ENCODE results near the gene GAB2. TPM values are rescaled to one million over a fixed set of nuclear protein-coding genes. Genes with fewer than 3 reads are reported as not detected.

The GAB2 gene
- polyA plus RNA-seq, 1 donor from 2014 or later: 4.2 TPM

DNA sequence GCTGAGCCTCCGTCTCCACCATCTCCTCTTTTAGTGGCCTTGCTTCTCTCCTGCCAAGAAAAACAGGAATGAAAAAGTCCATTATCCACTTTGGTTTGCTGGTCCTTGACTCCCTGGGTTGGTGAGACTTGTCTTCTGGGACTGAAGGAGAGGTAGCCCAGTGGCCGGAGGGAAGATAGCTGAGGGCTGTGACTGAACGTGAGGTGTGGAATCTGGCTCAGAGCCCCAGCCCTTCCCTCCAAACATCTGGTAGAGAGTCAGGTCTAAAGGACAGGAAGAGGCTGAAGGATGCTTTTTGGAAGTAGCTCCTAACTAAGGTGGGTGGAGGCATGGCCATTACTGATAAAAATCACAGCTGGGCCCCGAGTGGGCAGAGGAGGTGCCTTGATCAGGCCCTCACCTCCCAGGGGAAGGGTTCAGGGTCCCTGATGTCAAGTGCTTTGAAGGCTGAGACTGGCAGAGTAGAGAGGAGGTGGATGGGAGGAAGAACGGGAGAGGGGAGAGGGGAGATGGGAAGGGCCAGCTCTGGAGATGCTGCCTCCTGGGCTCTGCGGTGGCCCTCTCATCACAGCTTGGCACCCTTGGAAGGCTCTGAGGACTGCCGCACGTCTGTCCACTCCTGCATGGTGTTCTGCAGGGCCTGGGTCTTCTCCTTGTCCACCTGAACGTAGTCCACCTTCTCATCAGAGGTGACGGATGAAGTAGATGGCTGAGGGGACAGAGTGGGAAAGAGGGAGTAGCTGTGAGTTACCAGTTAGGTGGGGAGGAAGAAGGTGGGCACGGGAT lies 198.7 kb downstream of the GAB2 start:
- Mint-ChIP-seq H3K4me3 (no peak overlapping the region), H3K27me3 (no peaks in the 10 kb centered on the region), H3K4me1 (peaks cover 6 to 13% (median 10%) of the 10 kb centered on the region in 3 donors), H3K36me3 (peaks cover 22% of the 10 kb centered on the region), H3K9me3 (no peaks in the 10 kb centered on the region), H3K27ac (peak overlapping the region; percentile 29 to 80 (median 55))

DNA sequence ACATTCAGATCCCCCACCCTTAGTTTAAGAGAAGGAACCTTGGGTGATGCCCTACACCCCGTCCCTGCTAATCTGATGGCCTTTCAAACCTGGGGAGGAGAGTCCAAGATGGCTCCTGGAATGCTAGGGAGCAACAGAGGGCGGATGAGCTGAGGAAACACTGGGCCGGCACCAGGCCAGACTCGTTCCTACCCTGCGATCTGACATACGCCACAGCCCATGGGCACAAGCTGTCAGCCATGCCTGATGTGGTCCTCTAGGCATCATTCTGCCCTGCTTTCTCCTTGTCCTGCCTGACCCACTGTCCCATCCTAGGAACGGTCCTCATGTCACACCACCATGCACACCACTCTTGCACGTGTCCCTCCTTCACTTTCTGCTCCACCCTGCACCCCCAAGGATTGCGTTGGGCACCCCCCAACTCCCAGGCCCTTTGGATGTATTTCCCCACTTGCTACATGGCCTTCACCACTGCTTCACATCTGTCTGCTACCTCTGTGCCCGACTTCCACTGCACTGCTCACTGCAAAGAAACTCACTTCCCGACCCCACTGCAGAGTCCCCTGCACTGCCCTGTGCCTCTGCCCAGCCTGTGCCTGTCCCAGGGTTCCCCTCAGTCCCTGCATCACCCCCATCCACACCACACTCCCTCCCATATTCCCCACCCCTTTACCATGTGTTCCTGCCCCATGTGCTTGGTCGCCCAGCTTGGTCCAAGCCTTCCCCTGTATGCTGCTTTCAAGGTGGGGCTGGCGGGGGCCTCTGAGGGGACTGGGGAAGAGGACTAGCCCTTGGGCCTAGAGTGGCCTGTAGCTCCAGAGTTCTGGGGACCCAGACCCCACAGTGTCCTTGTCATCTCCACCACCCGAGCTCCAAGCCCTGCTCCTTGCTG lies 199.7 kb downstream of the GAB2 start:
- no peak overlapping the region for H3K4me3 Mint-ChIP-seq

DNA sequence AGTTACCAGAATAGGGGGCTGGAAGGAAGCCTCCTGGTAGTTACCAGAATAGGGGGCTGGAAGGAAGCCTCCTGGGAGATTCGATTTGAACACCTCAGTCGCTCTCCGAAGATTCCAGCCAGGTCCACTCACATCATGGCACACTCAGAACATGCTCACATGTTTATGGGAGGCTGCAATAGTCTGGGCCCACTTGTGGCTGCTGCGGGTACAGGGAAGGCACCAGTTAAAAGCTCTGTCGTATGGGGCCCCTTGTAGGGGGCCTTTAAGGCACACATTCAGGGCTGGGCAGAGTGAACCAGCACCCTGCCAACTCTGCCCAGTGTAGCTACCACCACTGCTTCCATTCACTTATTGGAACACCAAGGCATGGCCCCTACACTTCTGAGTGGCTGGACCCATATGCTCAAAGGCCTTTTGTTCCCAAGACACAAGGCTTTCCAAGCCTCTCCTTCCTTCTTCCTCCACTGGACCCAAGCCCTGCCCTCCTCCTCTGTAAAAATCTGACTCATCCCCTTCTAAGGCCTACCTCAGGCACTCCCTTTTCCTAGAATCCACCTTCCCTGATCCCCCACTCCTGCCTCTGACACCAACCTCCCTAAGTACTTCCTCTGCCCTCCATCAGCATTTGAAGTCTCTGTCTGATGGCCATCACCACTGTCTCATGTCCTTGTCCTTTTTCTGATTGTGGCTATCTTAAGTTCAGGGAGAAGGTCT lies 200.9 kb downstream of the GAB2 start:
- no peaks in the 10 kb centered on the region for H3K9me3 Mint-ChIP-seq
- H3K4me3 Mint-ChIP-seq: peak overlapping the region in 1 of 4 donors; percentile 56
- H3K27ac Mint-ChIP-seq: no peak overlapping the region
- H3K27me3 Mint-ChIP-seq: no peaks in the 10 kb centered on the region
- H3K36me3 Mint-ChIP-seq: peaks cover 23% of the 10 kb centered on the region
- no peaks in the 10 kb centered on the region for H3K4me1 Mint-ChIP-seq

More for the DNA sequence above, 199.7 kb downstream of the GAB2 start:
- H3K27me3 Mint-ChIP-seq: no peaks in the 10 kb centered on the region
- H3K4me1 Mint-ChIP-seq: peaks cover 0 to 5% (median under 1%) of the 10 kb centered on the region in 3 donors
- H3K9me3 Mint-ChIP-seq: no peaks in the 10 kb centered on the region
- peaks cover 23% of the 10 kb centered on the region for H3K36me3 Mint-ChIP-seq
- peak overlapping the region in 1 of 3 donors; percentile 64 for H3K27ac Mint-ChIP-seq

DNA sequence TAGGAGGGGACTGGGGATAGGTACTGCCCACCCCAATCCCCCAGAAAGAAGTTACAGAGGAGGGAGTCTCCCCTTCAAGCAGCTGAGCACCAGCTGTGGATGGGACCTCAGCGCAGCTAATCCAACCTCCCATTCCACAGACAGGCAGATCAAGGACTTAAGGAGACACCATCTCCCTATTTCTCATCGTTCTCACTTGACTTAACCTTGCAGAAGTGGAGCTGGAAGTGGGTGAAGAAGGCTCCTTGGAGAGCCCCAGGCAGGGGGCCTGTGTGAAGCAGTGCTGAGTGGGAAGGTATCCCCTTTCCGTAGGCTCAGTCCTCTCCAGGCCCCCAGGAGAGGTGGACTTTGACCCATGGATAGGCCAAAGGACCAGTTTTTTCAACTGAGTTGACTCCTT lies 201.6 kb downstream of the GAB2 start:
- Mint-ChIP-seq H3K36me3 (peaks cover 15% of the 10 kb centered on the region), H3K9me3 (no peaks in the 10 kb centered on the region), H3K4me1 (peaks cover 0 to 2% (median 0%) of the 10 kb centered on the region in 3 donors), H3K27ac (no peak overlapping the region), H3K4me3 (no peak overlapping the region), H3K27me3 (no peaks in the 10 kb centered on the region)

DNA sequence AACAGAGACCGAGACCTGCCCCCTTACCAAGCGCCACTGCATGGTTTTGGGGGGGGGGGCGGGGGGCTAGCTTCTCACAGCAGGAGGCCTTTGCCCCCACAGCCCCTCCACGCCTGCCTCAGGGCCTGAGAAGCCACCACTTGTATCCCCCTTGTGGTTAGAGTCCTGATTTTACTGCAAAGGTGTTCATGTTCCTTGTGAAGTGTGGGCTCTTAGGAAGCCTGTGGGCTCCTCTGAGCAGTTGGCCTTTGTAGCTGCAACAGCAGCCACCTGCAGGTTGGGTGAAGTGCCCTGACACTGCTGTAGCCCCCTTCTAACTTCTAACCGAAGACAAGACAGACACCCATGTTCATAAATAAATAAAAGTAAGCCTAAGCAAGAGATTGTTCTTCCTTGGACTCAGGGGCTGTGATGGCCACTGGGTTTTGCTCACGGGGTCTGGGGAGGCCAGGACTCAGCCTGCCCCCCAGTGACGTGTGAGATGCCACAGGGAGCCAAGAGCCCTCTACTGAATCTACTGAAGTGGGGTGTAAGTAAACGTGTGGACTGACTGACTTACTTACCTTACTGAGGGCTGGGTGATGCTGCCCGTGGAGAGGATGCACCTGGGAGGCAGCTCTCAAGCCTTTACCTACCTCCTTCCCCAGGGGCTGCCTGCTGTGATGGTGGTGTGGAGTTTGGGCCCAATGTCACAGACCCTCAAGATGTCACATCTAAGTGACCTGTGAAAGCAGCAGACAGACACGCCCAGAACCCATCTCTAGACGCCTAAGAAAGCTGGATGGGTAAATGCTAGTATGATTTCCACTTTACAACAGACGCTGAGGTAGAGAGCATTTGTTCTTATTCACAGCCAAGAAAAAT lies 203.1 kb downstream of the GAB2 start:
- no peaks in the 10 kb centered on the region for H3K27me3 Mint-ChIP-seq
- H3K36me3 Mint-ChIP-seq: peaks cover 15% of the 10 kb centered on the region
- no peaks in the 10 kb centered on the region for H3K9me3 Mint-ChIP-seq
- peak overlapping the region in 1 of 3 donors; percentile 57 for H3K27ac Mint-ChIP-seq
- H3K4me3 Mint-ChIP-seq: no peak overlapping the region
- peaks cover 0 to 2% (median 0%) of the 10 kb centered on the region in 3 donors for H3K4me1 Mint-ChIP-seq

DNA sequence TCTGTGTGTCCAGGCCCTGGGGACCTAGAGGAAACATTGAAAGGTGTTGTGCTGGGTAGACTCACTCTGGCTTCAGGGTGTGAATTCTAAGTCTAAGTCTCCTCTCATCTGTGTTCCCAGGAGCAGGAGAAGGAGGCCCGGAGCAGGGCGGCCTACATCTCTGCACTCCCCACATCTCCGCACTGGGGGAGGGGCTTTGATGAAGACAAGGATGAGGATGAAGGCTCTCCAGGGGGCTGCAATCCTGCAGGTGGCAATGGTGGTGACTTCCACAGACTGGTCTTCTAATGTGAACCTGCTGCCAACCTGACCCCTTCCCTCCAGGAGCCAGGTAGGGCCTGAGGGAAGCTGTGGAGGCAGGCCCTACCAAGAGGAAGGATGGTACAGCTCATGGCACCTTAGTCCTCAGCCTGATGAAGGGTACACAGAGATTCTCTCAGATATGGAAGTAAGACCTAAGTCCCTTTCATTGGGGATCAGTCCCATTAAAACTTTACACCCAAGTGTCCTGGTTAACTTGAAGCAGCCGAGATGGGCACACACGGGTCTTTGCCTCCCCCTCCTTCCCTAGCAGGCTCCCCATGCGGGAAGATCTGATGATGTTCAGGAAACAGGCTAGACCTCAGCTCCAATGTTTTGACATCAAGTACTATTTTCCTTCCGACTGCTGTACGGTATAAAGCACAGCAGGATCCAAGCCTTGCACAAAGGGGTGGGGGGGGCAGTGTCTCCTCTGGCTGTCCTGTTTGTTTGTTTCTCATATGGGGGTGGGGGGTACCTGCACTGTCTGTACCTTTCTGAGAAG lies 203.9 kb downstream of the GAB2 start:
- Mint-ChIP-seq H3K27ac (no peak overlapping the region), H3K36me3 (peaks cover 15% of the 10 kb centered on the region), H3K4me3 (no peak overlapping the region), H3K9me3 (no peaks in the 10 kb centered on the region), H3K4me1 (peaks cover 0 to 2% (median 0%) of the 10 kb centered on the region in 3 donors), H3K27me3 (no peaks in the 10 kb centered on the region)

DNA sequence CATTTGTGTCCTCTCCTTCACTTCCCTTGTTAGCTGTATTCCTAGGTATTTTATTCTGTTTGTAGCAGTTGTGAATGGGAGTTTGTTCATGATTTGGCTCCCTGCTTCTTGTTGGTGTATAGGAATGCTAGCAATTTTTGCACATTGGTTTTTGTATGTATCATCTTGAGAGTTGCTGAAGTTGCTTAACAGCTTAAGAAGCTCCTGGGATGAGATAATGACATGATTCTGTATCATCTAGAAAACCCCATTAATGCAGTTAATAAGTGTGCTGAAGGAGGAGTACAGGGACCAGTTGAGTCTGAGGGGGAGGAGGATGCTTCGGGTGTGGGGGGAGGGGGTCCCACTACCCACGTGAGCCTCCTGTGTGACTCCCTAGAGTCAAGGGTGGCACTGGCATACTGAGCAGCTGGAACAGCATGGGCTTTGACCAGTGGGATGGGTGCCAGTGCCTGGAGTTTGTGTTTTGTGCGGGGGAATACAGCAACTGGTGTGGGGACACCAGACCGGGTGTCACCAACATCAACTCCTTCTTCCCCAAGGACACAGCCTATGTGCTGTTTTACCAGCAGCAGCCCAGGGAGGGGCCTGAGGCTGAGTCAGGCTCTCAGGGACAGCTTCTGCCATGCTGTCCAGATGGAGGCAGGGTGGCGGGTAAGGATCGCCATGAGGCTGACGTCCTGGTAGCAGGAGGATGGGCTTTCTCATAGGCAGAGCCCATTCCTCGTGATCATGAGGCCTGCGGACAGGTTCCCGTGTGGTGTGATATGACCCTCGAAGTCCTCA lies 204.8 kb downstream of the GAB2 start:
- Mint-ChIP-seq H3K27ac (peak overlapping the region in 1 of 3 donors; percentile 76), H3K4me1 (peaks cover 0 to 2% (median 0%) of the 10 kb centered on the region in 3 donors), H3K4me3 (no peak overlapping the region), H3K36me3 (peaks cover 12% of the 10 kb centered on the region), H3K9me3 (no peaks in the 10 kb centered on the region), H3K27me3 (no peaks in the 10 kb centered on the region)

DNA sequence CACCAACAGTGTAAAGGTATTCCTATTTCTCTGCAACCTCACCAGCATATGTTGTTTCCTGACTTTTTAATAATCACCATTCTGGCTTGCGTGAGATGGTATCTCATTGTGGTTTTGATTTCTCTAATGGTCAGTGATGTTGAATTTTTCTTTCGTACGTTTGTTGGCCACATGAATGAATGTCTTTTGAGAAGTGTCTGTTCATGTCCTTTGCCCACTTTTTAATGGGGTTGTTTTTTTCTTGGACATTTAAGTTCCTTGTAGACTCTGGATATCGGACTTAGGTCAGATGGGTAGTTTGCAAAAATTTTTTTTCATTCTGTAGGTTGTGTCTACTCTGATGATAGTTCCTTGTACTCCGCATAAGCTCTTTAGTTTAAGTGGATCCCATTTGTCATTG lies 206.1 kb downstream of the GAB2 start:
- Mint-ChIP-seq H3K9me3 (no peaks in the 10 kb centered on the region), H3K27me3 (no peaks in the 10 kb centered on the region), H3K4me3 (no peak overlapping the region), H3K27ac (peak overlapping the region in 1 of 3 donors; percentile 50), H3K4me1 (peaks cover 0 to 2% (median 0%) of the 10 kb centered on the region in 3 donors), H3K36me3 (peaks cover 6% of the 10 kb centered on the region)

DNA sequence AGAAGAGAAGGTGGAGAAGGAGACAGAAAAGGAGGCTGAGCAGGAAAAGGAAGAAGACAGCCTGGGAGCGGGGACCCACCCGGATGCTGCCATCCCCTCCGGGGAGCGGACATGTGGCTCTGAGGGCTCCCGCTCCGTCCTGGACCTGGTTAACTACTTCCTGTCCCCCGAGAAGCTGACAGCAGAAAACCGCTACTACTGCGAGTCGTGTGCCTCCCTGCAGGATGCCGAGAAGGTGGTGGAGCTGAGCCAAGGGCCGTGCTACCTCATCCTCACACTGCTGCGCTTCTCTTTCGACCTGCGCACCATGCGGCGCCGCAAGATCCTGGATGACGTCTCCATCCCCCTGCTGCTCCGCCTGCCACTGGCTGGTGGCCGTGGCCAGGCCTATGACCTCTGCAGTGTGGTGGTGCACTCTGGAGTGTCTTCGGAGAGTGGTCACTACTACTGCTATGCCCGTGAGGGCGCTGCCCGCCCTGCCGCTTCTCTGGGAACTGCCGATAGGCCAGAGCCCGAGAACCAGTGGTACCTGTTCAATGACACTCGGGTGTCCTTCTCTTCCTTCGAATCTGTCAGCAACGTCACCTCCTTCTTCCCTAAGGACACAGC lies 207.5 kb downstream of the GAB2 start:
- Mint-ChIP-seq H3K27ac (no peak overlapping the region), H3K27me3 (no peaks in the 10 kb centered on the region), H3K36me3 (peaks cover 6% of the 10 kb centered on the region), H3K9me3 (no peaks in the 10 kb centered on the region), H3K4me3 (peak overlapping the region in 1 of 4 donors; percentile 54), H3K4me1 (peaks cover 0 to 2% (median 0%) of the 10 kb centered on the region in 3 donors)

DNA sequence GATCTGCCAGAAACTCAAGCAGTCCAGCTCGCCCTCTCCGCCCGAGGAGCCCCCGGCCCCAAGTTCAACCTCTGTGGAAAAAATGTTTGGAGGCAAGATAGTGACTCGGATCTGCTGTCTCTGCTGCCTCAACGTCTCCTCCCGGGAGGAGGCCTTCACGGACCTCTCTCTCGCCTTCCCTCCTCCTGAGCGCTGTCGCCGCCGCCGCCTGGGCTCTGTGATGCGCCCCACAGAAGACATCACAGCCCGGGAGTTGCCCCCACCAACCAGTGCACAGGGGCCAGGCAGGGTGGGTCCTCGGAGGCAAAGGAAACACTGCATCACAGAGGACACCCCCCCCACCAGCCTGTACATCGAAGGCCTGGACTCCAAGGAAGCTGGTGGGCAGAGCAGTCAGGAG lies 208.1 kb downstream of the GAB2 start:
- H3K4me3 Mint-ChIP-seq: no peak overlapping the region
- no peaks in the 10 kb centered on the region for H3K9me3 Mint-ChIP-seq
- H3K4me1 Mint-ChIP-seq: peaks cover 0 to 2% (median 0%) of the 10 kb centered on the region in 3 donors
- H3K36me3 Mint-ChIP-seq: peaks cover 6% of the 10 kb centered on the region
- no peaks in the 10 kb centered on the region for H3K27me3 Mint-ChIP-seq
- no peak overlapping the region for H3K27ac Mint-ChIP-seq

DNA sequence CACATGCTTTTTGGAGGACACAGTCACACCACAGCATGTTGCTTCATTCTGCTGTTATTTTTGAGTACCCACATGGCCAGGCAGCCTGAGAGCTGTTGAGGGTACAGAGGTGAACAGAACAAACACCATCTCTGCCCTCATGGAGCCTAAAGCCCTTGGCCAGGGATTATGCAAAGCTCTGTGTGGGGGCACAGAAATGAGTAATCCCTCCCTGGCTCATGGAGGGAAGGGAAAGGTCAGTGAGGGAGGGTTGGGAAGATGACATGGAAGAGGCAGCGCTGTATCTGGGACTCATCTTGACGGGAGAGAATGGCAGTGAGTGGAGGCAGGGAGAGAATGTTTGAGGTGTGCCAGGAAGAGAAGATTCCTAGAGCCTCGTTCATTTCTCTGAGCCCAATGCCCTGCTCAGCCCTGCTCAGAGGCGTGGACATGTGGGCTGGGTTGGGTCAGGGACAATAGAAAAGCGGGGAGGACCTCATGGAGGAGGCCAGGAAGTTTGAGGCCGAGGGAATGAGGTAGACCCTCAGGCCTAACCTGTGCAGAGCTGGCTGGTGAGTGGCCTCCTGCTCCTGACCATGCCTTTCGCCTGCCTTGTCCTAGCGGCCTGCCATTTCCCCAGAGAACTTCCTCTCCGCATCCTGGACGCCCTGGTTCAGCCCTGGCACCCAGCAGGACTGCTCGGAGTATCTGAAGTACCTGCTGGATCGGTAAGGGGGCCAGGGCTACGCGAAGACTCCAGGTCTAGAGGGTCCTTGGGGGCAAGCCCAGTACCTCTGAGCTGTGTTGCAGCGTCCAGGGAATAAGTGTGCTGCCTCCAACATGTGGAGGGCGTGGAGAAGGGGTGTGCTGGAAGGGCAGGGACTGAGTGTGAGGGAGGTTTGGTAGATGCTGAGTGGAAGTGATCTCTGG lies 209.1 kb downstream of the GAB2 start:
- no peaks in the 10 kb centered on the region for H3K9me3 Mint-ChIP-seq
- H3K4me3 Mint-ChIP-seq: peak overlapping the region in 1 of 4 donors; percentile 14
- peaks cover 0 to 2% (median 0%) of the 10 kb centered on the region in 3 donors for H3K4me1 Mint-ChIP-seq
- H3K36me3 Mint-ChIP-seq: peaks cover 4% of the 10 kb centered on the region
- H3K27me3 Mint-ChIP-seq: no peaks in the 10 kb centered on the region
- peak overlapping the region in 1 of 3 donors; percentile 21 for H3K27ac Mint-ChIP-seq

Measured in IgD-negative memory B cell (primary cell).